OCI-LY1 (cell line): ENCODE results near the gene ZNF20.

Source experiments
- EZH2 ChIP-seq: fragments of 200-600 bp; sonication (generic), shearing (Covaris generic); IDR thresholded peaks from 2 replicates; pipeline ENCODE4 v1.8.0; 2017; ENCODE audit warnings: borderline replicate concordance, mixed run types, mild to moderate bottlenecking, antibody characterized with exemption, low read length, moderate library complexity, mixed read lengths
- TF ChIP-seq, protein P1 (sequence below): fragments of 200-600 bp; sonication (generic), shearing (Covaris generic); IDR thresholded peaks from 2 replicates; pipeline ENCODE4 v1.5.1; 2017; ENCODE audit warnings: mild to moderate bottlenecking, antibody characterized with exemption, low read length, moderate library complexity, mixed read lengths

DNA sequence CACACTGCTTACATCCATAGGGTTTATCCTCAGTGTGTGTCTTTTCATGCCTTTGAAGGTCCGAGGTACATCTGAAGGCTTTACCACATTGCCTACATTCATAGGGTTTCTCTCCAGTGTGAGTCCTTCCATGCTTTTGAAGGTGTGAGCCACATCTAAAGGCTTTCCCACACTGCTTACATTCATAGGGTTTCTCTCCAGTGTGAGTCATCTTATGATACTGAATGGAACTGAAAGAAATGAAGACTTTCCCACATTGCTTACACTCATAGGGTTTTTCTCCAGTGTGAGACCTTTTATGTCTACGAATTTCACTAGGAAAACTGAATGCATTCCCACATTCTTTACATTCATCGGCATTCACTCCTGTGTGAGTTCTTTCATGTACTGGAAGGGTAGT is 7.1 kb downstream of the ZNF20 start:
- TF ChIP-seq, protein P1, sequence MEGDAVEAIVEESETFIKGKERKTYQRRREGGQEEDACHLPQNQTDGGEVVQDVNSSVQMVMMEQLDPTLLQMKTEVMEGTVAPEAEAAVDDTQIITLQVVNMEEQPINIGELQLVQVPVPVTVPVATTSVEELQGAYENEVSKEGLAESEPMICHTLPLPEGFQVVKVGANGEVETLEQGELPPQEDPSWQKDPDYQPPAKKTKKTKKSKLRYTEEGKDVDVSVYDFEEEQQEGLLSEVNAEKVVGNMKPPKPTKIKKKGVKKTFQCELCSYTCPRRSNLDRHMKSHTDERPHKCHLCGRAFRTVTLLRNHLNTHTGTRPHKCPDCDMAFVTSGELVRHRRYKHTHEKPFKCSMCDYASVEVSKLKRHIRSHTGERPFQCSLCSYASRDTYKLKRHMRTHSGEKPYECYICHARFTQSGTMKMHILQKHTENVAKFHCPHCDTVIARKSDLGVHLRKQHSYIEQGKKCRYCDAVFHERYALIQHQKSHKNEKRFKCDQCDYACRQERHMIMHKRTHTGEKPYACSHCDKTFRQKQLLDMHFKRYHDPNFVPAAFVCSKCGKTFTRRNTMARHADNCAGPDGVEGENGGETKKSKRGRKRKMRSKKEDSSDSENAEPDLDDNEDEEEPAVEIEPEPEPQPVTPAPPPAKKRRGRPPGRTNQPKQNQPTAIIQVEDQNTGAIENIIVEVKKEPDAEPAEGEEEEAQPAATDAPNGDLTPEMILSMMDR = no peak
- TF ChIP-seq EZH2 = no peak
